Progenitor cell of endocrine pancreas (in vitro differentiated cells): Measurements from ENCODE around the gene VKORC1. TPM values are rescaled to one million over a fixed set of nuclear protein-coding genes. Genes with fewer than 3 reads are reported as not detected.

ENCODE experiments used
- DNase-seq: peaks from one replicate; pipeline ENCODE4 v3.0.0; 2021; ENCODE audit warnings: low spot score; ENCODE audit not compliant: unreplicated experiment
- H3K27ac Mint-ChIP-seq: 2 replicates; pipeline ENCODE4 v1.8.0; 2021; ENCODE audit warnings: mild to moderate bottlenecking, moderate library complexity, mixed read lengths
- H3K27me3 Mint-ChIP-seq: 2 replicates; pipeline ENCODE4 v1.8.0; 2021; ENCODE audit warnings: mixed read lengths
- H3K36me3 Mint-ChIP-seq: 2 replicates; pipeline ENCODE4 v1.8.0; 2022; ENCODE audit warnings: mixed read lengths; ENCODE audit not compliant: insufficient read depth
- H3K4me1 Mint-ChIP-seq: 2 replicates; pipeline ENCODE4 v1.8.0; 2021; ENCODE audit warnings: low read depth, mixed read lengths
- H3K4me3 Mint-ChIP-seq: 2 replicates; pipeline ENCODE4 v1.8.0; 2021; ENCODE audit warnings: low read depth, mild to moderate bottlenecking, moderate library complexity, mixed read lengths
- H3K9me3 Mint-ChIP-seq: 2 replicates; pipeline ENCODE4 v1.8.0; 2021; ENCODE audit warnings: low read depth, mixed read lengths
- total RNA-seq: library from RNA; stranded (reverse); gene quantifications from 2 replicates; pipeline ENCODE4 v1.2.1, GENCODE V29; 2021
- TF ChIP-seq, protein P1 (sequence below): fragments of 200-600 bp; sonication (generic); IDR thresholded peaks from one replicate; pipeline ENCODE4 v1.5.0; 2021; ENCODE audit warnings: antibody characterized with exemption, mild to moderate bottlenecking; ENCODE audit not compliant: unreplicated experiment

VKORC1 gene
- total RNA-seq, 1 donor from 2014 or later = 51.0 TPM

GRCh38 chr16:31083981-31084380 is 10.6 kb downstream of the VKORC1 start:
- no peaks in the 10 kb centered on the region for H3K36me3 Mint-ChIP-seq
- TF ChIP-seq, protein P1, sequence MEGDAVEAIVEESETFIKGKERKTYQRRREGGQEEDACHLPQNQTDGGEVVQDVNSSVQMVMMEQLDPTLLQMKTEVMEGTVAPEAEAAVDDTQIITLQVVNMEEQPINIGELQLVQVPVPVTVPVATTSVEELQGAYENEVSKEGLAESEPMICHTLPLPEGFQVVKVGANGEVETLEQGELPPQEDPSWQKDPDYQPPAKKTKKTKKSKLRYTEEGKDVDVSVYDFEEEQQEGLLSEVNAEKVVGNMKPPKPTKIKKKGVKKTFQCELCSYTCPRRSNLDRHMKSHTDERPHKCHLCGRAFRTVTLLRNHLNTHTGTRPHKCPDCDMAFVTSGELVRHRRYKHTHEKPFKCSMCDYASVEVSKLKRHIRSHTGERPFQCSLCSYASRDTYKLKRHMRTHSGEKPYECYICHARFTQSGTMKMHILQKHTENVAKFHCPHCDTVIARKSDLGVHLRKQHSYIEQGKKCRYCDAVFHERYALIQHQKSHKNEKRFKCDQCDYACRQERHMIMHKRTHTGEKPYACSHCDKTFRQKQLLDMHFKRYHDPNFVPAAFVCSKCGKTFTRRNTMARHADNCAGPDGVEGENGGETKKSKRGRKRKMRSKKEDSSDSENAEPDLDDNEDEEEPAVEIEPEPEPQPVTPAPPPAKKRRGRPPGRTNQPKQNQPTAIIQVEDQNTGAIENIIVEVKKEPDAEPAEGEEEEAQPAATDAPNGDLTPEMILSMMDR = no peak
- no peak overlapping the region for H3K27ac Mint-ChIP-seq
- no peak overlapping the region for H3K4me3 Mint-ChIP-seq
- no peaks in the 10 kb centered on the region for H3K9me3 Mint-ChIP-seq
- DNase-seq = no peak
- H3K27me3 Mint-ChIP-seq = no peaks in the 10 kb centered on the region
- H3K4me1 Mint-ChIP-seq = no peaks in the 10 kb centered on the region

- Mint-ChIP-seq H3K27ac (no peak overlapping the region), H3K9me3 (no peaks in the 10 kb centered on the region), H3K4me1 (no peaks in the 10 kb centered on the region), H3K4me3 (no peak overlapping the region), H3K36me3 (peaks cover 2% of the 10 kb centered on the region), H3K27me3 (no peaks in the 10 kb centered on the region)
- TF ChIP-seq, protein P1 = no peak
- no peak for DNase-seq
Measured at GRCh38 chr16:31083556-31083955, 11.0 kb downstream of the VKORC1 start.

- H3K27me3 Mint-ChIP-seq = no peaks in the 10 kb centered on the region
- no peaks in the 10 kb centered on the region for H3K9me3 Mint-ChIP-seq
- no peaks in the 10 kb centered on the region for H3K4me1 Mint-ChIP-seq
- peaks cover 2% of the 10 kb centered on the region for H3K36me3 Mint-ChIP-seq
- TF ChIP-seq, protein P1 = no peak
- no peak for DNase-seq
- no peak overlapping the region for H3K4me3 Mint-ChIP-seq
- no peak overlapping the region for H3K27ac Mint-ChIP-seq
Measured at GRCh38 chr16:31083081-31083480, 11.5 kb downstream of the VKORC1 start.

DNA sequence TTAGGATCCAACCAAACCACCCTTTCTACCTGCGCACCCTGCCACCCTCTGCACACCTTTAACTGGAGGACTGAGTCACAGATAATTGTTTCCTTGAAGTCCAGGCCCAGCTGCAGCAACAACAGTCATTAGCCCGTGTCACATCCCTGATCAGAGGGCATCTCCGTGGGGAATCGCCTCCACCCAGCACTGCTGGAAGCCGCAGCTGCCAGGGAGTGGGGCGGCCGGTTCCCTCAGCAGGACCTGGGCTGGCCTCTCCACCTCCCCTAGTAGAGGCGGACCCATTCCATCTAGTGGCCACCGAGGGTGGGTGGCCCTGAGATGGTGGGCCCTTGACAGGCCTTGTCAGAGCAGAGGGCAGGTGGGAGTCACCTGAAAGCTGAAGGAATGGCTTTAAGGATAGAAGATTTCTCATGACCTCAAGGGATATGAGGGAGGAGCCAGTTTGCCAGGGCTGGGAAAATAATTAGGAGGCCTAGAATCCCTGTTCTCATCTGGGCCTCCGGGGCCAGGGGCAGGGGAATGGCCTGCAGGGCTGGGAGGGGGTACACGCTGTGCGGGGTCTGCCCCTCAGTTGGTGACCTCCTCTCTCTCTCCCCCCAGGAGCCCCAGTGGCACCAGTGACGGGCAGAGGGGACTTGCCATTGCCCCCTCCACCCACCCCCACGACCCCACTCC is 12.1 kb downstream of the VKORC1 start:
- no peaks in the 10 kb centered on the region for H3K9me3 Mint-ChIP-seq
- TF ChIP-seq, protein P1 = no peak
- H3K27me3 Mint-ChIP-seq = no peaks in the 10 kb centered on the region
- no peak overlapping the region for H3K4me3 Mint-ChIP-seq
- H3K4me1 Mint-ChIP-seq = no peaks in the 10 kb centered on the region
- peaks cover 4% of the 10 kb centered on the region for H3K36me3 Mint-ChIP-seq
- DNase-seq = no peak
- H3K27ac Mint-ChIP-seq = peak overlapping the region; percentile 71

DNA sequence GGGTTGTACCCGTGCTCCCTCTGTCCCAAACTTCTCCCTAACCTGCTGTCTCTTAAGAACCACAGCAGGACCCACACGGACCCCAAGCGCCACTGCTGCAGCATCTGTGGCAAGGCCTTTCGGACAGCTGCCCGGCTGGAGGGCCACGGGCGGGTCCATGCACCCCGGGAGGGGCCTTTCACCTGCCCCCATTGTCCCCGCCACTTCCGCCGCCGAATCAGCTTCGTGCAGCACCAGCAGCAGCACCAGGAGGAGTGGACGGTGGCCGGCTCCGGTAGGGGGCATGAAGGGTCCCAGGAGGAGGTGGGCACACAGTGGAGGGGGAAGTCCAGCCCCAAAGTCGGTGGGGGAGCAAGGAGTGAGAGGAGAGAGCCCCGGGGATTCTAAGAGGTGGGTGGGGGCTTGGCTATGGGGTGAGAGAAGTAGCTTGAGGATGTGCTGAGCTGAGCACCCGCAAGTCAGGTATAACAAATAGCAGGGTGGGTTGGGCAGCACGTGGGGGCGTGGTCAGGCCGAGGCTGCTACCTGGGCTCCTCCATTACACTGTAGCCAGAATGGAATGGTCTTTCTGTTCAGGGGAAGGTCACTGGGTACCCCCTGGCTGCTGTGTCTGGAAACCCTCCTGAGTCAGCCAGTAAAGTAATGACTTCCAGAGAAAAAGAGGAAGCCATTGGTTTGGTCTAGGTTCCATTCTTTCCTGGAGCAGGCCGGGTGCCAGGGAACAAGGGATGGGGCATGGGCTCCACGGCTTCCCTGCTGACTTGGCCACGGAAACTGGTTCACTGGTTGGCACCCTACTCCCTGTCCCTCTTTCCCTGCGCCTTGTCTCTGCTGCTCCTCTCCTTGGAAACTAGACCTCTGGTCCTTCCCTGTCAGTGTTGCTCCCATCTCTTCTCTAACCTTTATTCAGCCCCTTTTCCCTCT is 12.9 kb downstream of the VKORC1 start:
- no peak overlapping the region for H3K4me3 Mint-ChIP-seq
- no peaks in the 10 kb centered on the region for H3K9me3 Mint-ChIP-seq
- DNase-seq = no peak
- TF ChIP-seq, protein P1 = no peak
- H3K4me1 Mint-ChIP-seq = no peaks in the 10 kb centered on the region
- H3K27ac Mint-ChIP-seq = peak overlapping the region; percentile 71
- H3K36me3 Mint-ChIP-seq = peaks cover 4% of the 10 kb centered on the region
- no peaks in the 10 kb centered on the region for H3K27me3 Mint-ChIP-seq
